Glomerular visceral epithelial cell (primary cell): Measurements from ENCODE around the gene SLC27A1.
"Not testable (repeated sequence)": the region's sequence is repeated elsewhere in the genome, so short reads cannot be mapped to it uniquely, and the experiment has no call there.

Experiments used
- DNase-seq: peaks from one replicate; pipeline ENCODE4 v3.0.0-alpha.2; 2016; ENCODE audit errors: extremely low spot score

Gene SLC27A1

GRCh38 chr19:17456127-17456526 is 14.2 kb upstream of the SLC27A1 start:
- DNase-seq, result no peak

GRCh38 chr19:17457616-17458015 is 12.7 kb upstream of the SLC27A1 start:
- no peak for DNase-seq

GRCh38 chr19:17458970-17459369 is 11.4 kb upstream of the SLC27A1 start:
- DNase-seq, result no peak

- DNase-seq, result no peak
Observed at GRCh38 chr19:17460372-17461230, 9.7 kb upstream of the SLC27A1 start, which contains the start of gene NXNL1. NXNL1 (minus strand) TSS chr19:17460926; CDS start chr19:17460869, 57 bp downstream.

GRCh38 chr19:17466487-17466850 is 3.9 kb upstream of the SLC27A1 start:
- no peak for DNase-seq

- no peak for DNase-seq
Observed at GRCh38 chr19:17467471-17468301, 2.6 kb upstream of the SLC27A1 start.

- no peak for DNase-seq
Observed at GRCh38 chr19:17468302-17469091, 1.8 kb upstream of the SLC27A1 start.

- DNase-seq, result no peak
Observed at GRCh38 chr19:17469092-17469480, 1.2 kb upstream of the SLC27A1 start.

- DNase-seq, result peak; percentile 95
Observed at GRCh38 chr19:17469481-17470067, 750 bp upstream of the SLC27A1 start.

GRCh38 chr19:17471410-17472125 is 1.2 kb downstream of the SLC27A1 start:
- DNase-seq, result no peak

GRCh38 chr19:17473041-17473440 is 2.7 kb downstream of the SLC27A1 start:
- peak; percentile 33 for DNase-seq

GRCh38 chr19:17475011-17475540 is 4.8 kb downstream of the SLC27A1 start:
- DNase-seq, result not testable (repeated sequence)

GRCh38 chr19:17475541-17476115 is 5.3 kb downstream of the SLC27A1 start:
- no peak for DNase-seq

GRCh38 chr19:17479325-17479791 is 9.0 kb downstream of the SLC27A1 start:
- no peak for DNase-seq

GRCh38 chr19:17481986-17482385 is 11.7 kb downstream of the SLC27A1 start:
- no peak for DNase-seq

GRCh38 chr19:17482877-17483604 is 12.7 kb downstream of the SLC27A1 start:
- DNase-seq, result no peak

- no peak for DNase-seq
Observed at GRCh38 chr19:17483605-17484002, 13.3 kb downstream of the SLC27A1 start.

GRCh38 chr19:17484520-17485185 is 14.3 kb downstream of the SLC27A1 start:
- DNase-seq, result no peak
